ENCODE results near the gene MUC4. TPM values are rescaled to one million over a fixed set of nuclear protein-coding genes. Genes with fewer than 3 reads are reported as not detected.

The MUC4 gene
- total RNA-seq, 1 experiment from 2014 or later = not detected

DNA sequence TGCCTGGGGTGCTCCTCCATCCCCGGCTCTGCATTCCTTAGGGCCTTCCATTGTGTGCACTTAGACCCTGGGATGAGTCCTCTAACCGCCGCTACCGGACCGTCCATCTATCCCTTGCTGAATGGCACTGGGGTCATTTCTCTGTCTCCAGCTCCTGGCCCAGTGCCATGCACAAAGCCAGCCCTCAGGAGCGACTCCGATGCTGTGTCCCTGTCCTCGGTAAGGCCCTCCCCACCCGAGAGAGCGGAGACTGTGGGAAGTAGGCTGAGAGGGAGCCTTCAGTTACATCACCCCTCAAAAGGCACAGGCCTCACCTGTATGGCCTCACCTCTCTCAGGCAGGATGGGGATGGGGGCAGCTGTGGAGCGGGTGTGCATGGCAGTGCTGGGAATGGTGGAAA, 33.8 kb downstream of the MUC4 start:
- Histone ChIP-seq H3K27me3 (replicated peaks; ENCODE audit: insufficient read depth, low read depth, low read length, poor library complexity) (no peaks in the 10 kb centered on the region), H3K27ac (ENCODE audit: low read depth, low read length, poor library complexity, severe bottlenecking) (no peak overlapping the region), H3K4me3 (ENCODE audit: low read depth, low read length, poor library complexity, severe bottlenecking) (no peak overlapping the region), H3K9me3 (ENCODE audit: low read depth, low read length, poor library complexity, severe bottlenecking) (no peaks in the 10 kb centered on the region), H3K4me1 (ENCODE audit: insufficient read depth, low read length, poor library complexity, severe bottlenecking) (no peaks in the 10 kb centered on the region), H3K36me3 (ENCODE audit: insufficient read depth, low read length, poor library complexity, severe bottlenecking) (no peaks in the 10 kb centered on the region)
- DNase-seq (ENCODE audit: low spot score) = no peak
- BruUV-seq (replicated peaks) = no TSS peak
- TF ChIP-seq EZH2 (IDR thresholded peaks at IDR 0.05; ENCODE audit: borderline replicate concordance, low read depth, low read length, poor library complexity, severe bottlenecking) (no peak), CTCF (conservative IDR thresholded peaks at IDR 0.05; ENCODE audit: low read depth, low read length) (no peak)
- ChIA-PET POLR2A (ENCODE audit: low non-redundant PET) (no interaction called here), CTCF (no interaction called here)
- intact Hi-C loops (cut with micrococcal nuclease; ENCODE audit: unreplicated experiment) = no loop called here

GRCh38 chr3:195774917-195775316, 36.8 kb downstream of the MUC4 start:
- POLR2A ChIA-PET (ENCODE audit: low non-redundant PET) = no interaction called here
- BruUV-seq (replicated peaks) = no TSS peak
- DNase-seq (ENCODE audit: low spot score) = peak; percentile 76

GRCh38 chr3:195773956-195774537, 37.7 kb downstream of the MUC4 start:
- no peaks in the 10 kb centered on the region for H3K9me3 ChIP-seq (ENCODE audit: low read depth, low read length, poor library complexity, severe bottlenecking)
- POLR2A ChIA-PET (ENCODE audit: low non-redundant PET) = no interaction called here
- intact Hi-C loops (cut with micrococcal nuclease; ENCODE audit: unreplicated experiment) = no loop called here
- BruUV-seq (replicated peaks) = no TSS peak
- no peak for DNase-seq (ENCODE audit: low spot score)
- H3K36me3 ChIP-seq (ENCODE audit: insufficient read depth, low read length, poor library complexity, severe bottlenecking) = no peaks in the 10 kb centered on the region
- H3K4me3 ChIP-seq (ENCODE audit: low read depth, low read length, poor library complexity, severe bottlenecking) = no peak overlapping the region
- no peak overlapping the region for H3K27ac ChIP-seq (ENCODE audit: low read depth, low read length, poor library complexity, severe bottlenecking)
- H3K27me3 ChIP-seq (replicated peaks; ENCODE audit: insufficient read depth, low read depth, low read length, poor library complexity) = no peaks in the 10 kb centered on the region
- CTCF ChIA-PET = no interaction called here
- TF ChIP-seq CTCF (conservative IDR thresholded peaks at IDR 0.05; ENCODE audit: low read depth, low read length) (no peak), EZH2 (IDR thresholded peaks at IDR 0.05; ENCODE audit: borderline replicate concordance, low read depth, low read length, poor library complexity, severe bottlenecking) (no peak)
- H3K4me1 ChIP-seq (ENCODE audit: insufficient read depth, low read length, poor library complexity, severe bottlenecking) = no peaks in the 10 kb centered on the region

More at GRCh38 chr3:195774917-195775316, 36.8 kb downstream of the MUC4 start:
- no peaks in the 10 kb centered on the region for H3K9me3 ChIP-seq (ENCODE audit: low read depth, low read length, poor library complexity, severe bottlenecking)
- H3K36me3 ChIP-seq (ENCODE audit: insufficient read depth, low read length, poor library complexity, severe bottlenecking) = no peaks in the 10 kb centered on the region
- intact Hi-C loops (cut with micrococcal nuclease; ENCODE audit: unreplicated experiment) = no loop called here
- H3K27ac ChIP-seq (ENCODE audit: low read depth, low read length, poor library complexity, severe bottlenecking) = no peak overlapping the region
- H3K4me3 ChIP-seq (ENCODE audit: low read depth, low read length, poor library complexity, severe bottlenecking) = no peak overlapping the region
- CTCF ChIA-PET = no interaction called here
- no peaks in the 10 kb centered on the region for H3K27me3 ChIP-seq (replicated peaks; ENCODE audit: insufficient read depth, low read depth, low read length, poor library complexity)
- no peaks in the 10 kb centered on the region for H3K4me1 ChIP-seq (ENCODE audit: insufficient read depth, low read length, poor library complexity, severe bottlenecking)
- no peak for TF ChIP-seq EZH2 (IDR thresholded peaks at IDR 0.05; ENCODE audit: borderline replicate concordance, low read depth, low read length, poor library complexity, severe bottlenecking)
- peak; percentile 77 for TF ChIP-seq CTCF (conservative IDR thresholded peaks at IDR 0.05; ENCODE audit: low read depth, low read length)

Measured in A673 (cell line).